Measurements from ENCODE around the gene CYP4F11.
"Not testable (repeated sequence)": the region's sequence is repeated elsewhere in the genome, so short reads cannot be mapped to it uniquely, and the experiment has no call there.

CYP4F11 gene

DNA sequence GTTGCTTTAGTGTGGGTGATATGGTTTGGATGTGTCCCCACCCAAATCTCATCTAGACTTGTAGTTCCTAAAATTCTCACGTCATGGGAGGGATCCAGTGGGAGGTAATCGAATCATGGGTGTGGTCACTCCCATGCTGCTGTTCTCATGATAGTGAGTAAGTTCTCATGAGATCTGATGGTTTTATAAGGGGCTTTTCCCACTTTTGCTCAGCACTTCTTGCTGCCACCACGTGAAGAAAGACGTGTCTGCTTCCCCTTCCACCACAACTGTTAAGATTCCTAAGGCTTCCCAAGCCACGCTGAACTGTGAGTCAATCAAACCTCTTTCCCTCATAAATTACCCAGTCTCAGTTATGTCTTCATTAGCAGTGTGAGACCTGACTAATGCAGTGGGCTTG lies 40.5 kb upstream of the CYP4F11 start:
- no peaks in the 10 kb centered on the region for H3K4me1 ChIP-seq (ENCODE audit: control insufficient read depth, insufficient read depth, low read depth, low read length)
- no peak overlapping the region for H3K4me2 ChIP-seq (ENCODE audit: low read length, poor library complexity, severe bottlenecking)
- H2BK5ac ChIP-seq (ENCODE audit: low read depth, low read length, poor library complexity, severe bottlenecking): no peak overlapping the region
- H2BK15ac ChIP-seq (ENCODE audit: low read depth, poor library complexity, severe bottlenecking): no peak overlapping the region
- no peak overlapping the region for H3K9ac ChIP-seq (ENCODE audit: low read length)
- H3K4ac ChIP-seq (ENCODE audit: low read depth in 1 of 2, low read length in 2 of 2): no peak overlapping the region
- H3K27ac ChIP-seq (ENCODE audit: low read length, poor library complexity, severe bottlenecking): no peak overlapping the region
- no peak overlapping the region for H3K23ac ChIP-seq (ENCODE audit: low read length in 2 of 2)
- H3K4me3 ChIP-seq (ENCODE audit: insufficient read depth in 1 of 2, low read depth in 1 of 2, low read length in 2 of 2): no peak overlapping the region
- H2BK120ac ChIP-seq (ENCODE audit: low read depth, low read length): no peak overlapping the region
- no peak for DNase-seq
- H2AK5ac ChIP-seq (ENCODE audit: low read length, severe bottlenecking): no peak overlapping the region
- H3K79me1 ChIP-seq (replicated peaks; ENCODE audit: low read length, poor library complexity, severe bottlenecking): no peaks in the 10 kb centered on the region
- no peak overlapping the region for H2AFZ ChIP-seq (ENCODE audit: low read depth, low read length)
- WGBS: 54% methylated on average over 5 of the region's 5 CpGs
- no peak overlapping the region for H4K91ac ChIP-seq (ENCODE audit: low read length)
- no peak overlapping the region for H3K18ac ChIP-seq (ENCODE audit: low read depth in 1 of 2, low read length in 2 of 2)
- H3K14ac ChIP-seq (ENCODE audit: low read length in 2 of 2): no peak overlapping the region
- no peaks in the 10 kb centered on the region for H3K36me3 ChIP-seq (ENCODE audit: control insufficient read depth in 1 of 2, insufficient read depth in 2 of 2, low read depth in 1 of 2, low read length in 2 of 2)
- peaks cover 0 to 33% of the 10 kb centered on the region in 2 experiments for H3K27me3 ChIP-seq (ENCODE audit: control insufficient read depth in 1 of 2, insufficient read depth in 1 of 2, low read length in 2 of 2)
- no peaks in the 10 kb centered on the region for H3K9me3 ChIP-seq (ENCODE audit: control insufficient read depth, low read length)
- H4K8ac ChIP-seq (ENCODE audit: low read length): no peak overlapping the region
- no peak overlapping the region for H2BK12ac ChIP-seq (ENCODE audit: low read length in 2 of 2)

DNA sequence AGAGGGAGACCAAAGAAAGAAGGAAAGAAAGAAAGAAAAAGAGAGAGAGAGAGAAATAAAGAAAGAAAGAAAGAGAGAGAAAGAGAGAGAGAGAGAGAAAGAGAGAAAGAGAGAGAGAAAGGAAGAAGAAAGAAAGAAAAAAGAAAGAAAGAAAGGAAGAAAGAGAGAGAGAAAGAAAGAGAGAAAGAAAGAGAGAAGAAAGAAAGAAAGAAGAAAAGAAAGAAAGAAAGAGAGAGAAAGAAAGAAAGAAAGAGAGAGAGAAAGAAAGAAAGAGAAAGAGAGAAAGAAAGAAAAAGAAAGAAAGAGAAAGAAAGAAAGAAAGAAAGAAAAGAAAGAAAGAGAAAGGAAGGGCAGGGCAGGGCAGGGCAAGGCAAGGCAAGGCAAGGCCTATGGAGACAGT lies 37.7 kb upstream of the CYP4F11 start:
- H3K14ac ChIP-seq (ENCODE audit: low read length in 2 of 2); H3K23ac ChIP-seq (ENCODE audit: low read length in 2 of 2); H3K79me1 ChIP-seq (replicated peaks; ENCODE audit: low read length, poor library complexity, severe bottlenecking); H2BK5ac ChIP-seq (ENCODE audit: low read depth, low read length, poor library complexity, severe bottlenecking); H3K18ac ChIP-seq (ENCODE audit: low read depth in 1 of 2, low read length in 2 of 2); H2BK120ac ChIP-seq (ENCODE audit: low read depth, low read length); H4K91ac ChIP-seq (ENCODE audit: low read length); H3K9ac ChIP-seq (ENCODE audit: low read length); H3K4me1 ChIP-seq (ENCODE audit: control insufficient read depth, insufficient read depth, low read depth, low read length); DNase-seq; H3K27ac ChIP-seq (ENCODE audit: low read length, poor library complexity, severe bottlenecking); H3K4ac ChIP-seq (ENCODE audit: low read depth in 1 of 2, low read length in 2 of 2); H3K4me2 ChIP-seq (ENCODE audit: low read length, poor library complexity, severe bottlenecking); H2AFZ ChIP-seq (ENCODE audit: low read depth, low read length); H2AK5ac ChIP-seq (ENCODE audit: low read length, severe bottlenecking); H2BK15ac ChIP-seq (ENCODE audit: low read depth, poor library complexity, severe bottlenecking); H3K36me3 ChIP-seq (ENCODE audit: control insufficient read depth in 1 of 2, insufficient read depth in 2 of 2, low read depth in 1 of 2, low read length in 2 of 2); H2BK12ac ChIP-seq (ENCODE audit: low read length in 2 of 2); H4K8ac ChIP-seq (ENCODE audit: low read length); H3K4me3 ChIP-seq (ENCODE audit: insufficient read depth in 1 of 2, low read depth in 1 of 2, low read length in 2 of 2); H3K9me3 ChIP-seq (ENCODE audit: control insufficient read depth, low read length): not testable (repeated sequence)
- peaks cover 0 to 16% of the 10 kb centered on the region in 2 experiments for H3K27me3 ChIP-seq (ENCODE audit: control insufficient read depth in 1 of 2, insufficient read depth in 1 of 2, low read length in 2 of 2)

DNA sequence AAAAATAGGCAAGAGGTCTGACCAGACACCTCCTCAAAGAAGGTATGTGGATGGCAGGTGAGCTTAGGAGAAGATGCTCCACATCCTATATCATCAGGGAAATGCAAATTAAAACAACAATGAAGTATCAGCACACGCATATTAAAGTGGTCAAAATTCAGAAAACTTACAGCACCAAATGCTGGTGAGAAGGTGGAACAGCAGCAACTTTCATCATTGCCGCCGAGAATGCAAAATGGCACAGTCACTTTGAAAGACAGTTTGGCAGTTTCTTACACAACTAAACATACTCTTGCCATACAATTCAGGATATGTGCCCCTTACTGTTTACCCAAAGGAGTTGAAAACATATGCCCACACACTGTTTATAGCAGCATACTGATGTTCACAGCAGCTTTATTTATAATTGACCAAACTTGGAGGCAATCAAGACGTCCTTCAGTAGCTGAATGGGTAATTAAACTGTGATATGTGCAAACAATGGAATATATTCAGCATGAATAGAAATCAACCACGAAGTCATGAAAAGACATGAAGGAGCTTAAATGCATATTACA lies 37.0 kb upstream of the CYP4F11 start:
- Histone ChIP-seq H3K14ac (ENCODE audit: low read length in 2 of 2) (no peak overlapping the region), H3K4me2 (ENCODE audit: low read length, poor library complexity, severe bottlenecking) (no peak overlapping the region), H4K91ac (ENCODE audit: low read length) (no peak overlapping the region), H2BK120ac (ENCODE audit: low read depth, low read length) (no peak overlapping the region), H3K23ac (ENCODE audit: low read length in 2 of 2) (no peak overlapping the region), H3K36me3 (ENCODE audit: control insufficient read depth in 1 of 2, insufficient read depth in 2 of 2, low read depth in 1 of 2, low read length in 2 of 2) (no peaks in the 10 kb centered on the region), H2AFZ (ENCODE audit: low read depth, low read length) (no peak overlapping the region), H3K4me3 (ENCODE audit: insufficient read depth in 1 of 2, low read depth in 1 of 2, low read length in 2 of 2) (no peak overlapping the region), H3K27me3 (ENCODE audit: control insufficient read depth in 1 of 2, insufficient read depth in 1 of 2, low read length in 2 of 2) (peaks cover 0 to 12% of the 10 kb centered on the region in 2 experiments), H3K9me3 (ENCODE audit: control insufficient read depth, low read length) (no peaks in the 10 kb centered on the region), H3K27ac (ENCODE audit: low read length, poor library complexity, severe bottlenecking) (no peak overlapping the region), H4K8ac (ENCODE audit: low read length) (no peak overlapping the region), H3K79me1 (replicated peaks; ENCODE audit: low read length, poor library complexity, severe bottlenecking) (no peaks in the 10 kb centered on the region), H3K18ac (ENCODE audit: low read depth in 1 of 2, low read length in 2 of 2) (no peak overlapping the region), H2BK15ac (ENCODE audit: low read depth, poor library complexity, severe bottlenecking) (no peak overlapping the region), H3K9ac (ENCODE audit: low read length) (no peak overlapping the region), H2AK5ac (ENCODE audit: low read length, severe bottlenecking) (no peak overlapping the region), H3K4ac (ENCODE audit: low read depth in 1 of 2, low read length in 2 of 2) (no peak overlapping the region), H2BK12ac (ENCODE audit: low read length in 2 of 2) (no peak overlapping the region), H2BK5ac (ENCODE audit: low read depth, low read length, poor library complexity, severe bottlenecking) (no peak overlapping the region), H3K4me1 (ENCODE audit: control insufficient read depth, insufficient read depth, low read depth, low read length) (no peaks in the 10 kb centered on the region)
- no peak for DNase-seq
- 67% methylated on average over 3 of the region's 5 CpGs for WGBS

DNA sequence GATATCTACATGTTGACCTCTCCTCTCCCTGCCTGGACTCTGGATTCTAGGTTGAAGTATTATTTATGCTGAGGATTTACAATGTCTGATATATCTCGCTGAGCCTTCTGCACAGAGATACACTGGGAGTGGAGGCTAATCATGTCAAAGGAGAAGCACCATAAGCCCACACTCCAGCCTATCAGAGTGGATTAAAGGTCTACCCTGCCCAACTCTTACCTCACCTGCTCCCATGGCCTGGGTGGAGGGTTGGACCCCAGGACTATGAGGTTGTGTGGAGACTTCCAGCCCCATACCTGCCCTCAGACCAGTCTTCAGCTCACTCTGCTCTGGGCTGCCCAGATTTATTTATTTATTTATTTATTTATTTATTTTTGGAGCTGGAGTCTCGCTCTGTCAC lies 29.9 kb upstream of the CYP4F11 start:
- DNase-seq: no peak
- WGBS: 67% methylated on average over 1 of the region's 2 CpGs
- Histone ChIP-seq H2AFZ (ENCODE audit: low read depth, low read length) (no peak overlapping the region), H3K79me1 (replicated peaks; ENCODE audit: low read length, poor library complexity, severe bottlenecking) (no peaks in the 10 kb centered on the region), H3K27me3 (ENCODE audit: control insufficient read depth in 1 of 2, insufficient read depth in 1 of 2, low read length in 2 of 2) (no peaks in the 10 kb centered on the region), H3K27ac (ENCODE audit: low read length, poor library complexity, severe bottlenecking) (no peak overlapping the region), H3K23ac (ENCODE audit: low read length in 2 of 2) (no peak overlapping the region), H3K36me3 (ENCODE audit: control insufficient read depth in 1 of 2, insufficient read depth in 2 of 2, low read depth in 1 of 2, low read length in 2 of 2) (no peaks in the 10 kb centered on the region), H2BK5ac (ENCODE audit: low read depth, low read length, poor library complexity, severe bottlenecking) (no peak overlapping the region), H3K18ac (ENCODE audit: low read depth in 1 of 2, low read length in 2 of 2) (no peak overlapping the region), H3K4me3 (ENCODE audit: insufficient read depth in 1 of 2, low read depth in 1 of 2, low read length in 2 of 2) (no peak overlapping the region), H4K91ac (ENCODE audit: low read length) (no peak overlapping the region), H2AK5ac (ENCODE audit: low read length, severe bottlenecking) (no peak overlapping the region), H3K9me3 (ENCODE audit: control insufficient read depth, low read length) (peaks cover 9% of the 10 kb centered on the region), H4K8ac (ENCODE audit: low read length) (no peak overlapping the region), H2BK15ac (ENCODE audit: low read depth, poor library complexity, severe bottlenecking) (no peak overlapping the region), H3K9ac (ENCODE audit: low read length) (no peak overlapping the region), H3K4ac (ENCODE audit: low read depth in 1 of 2, low read length in 2 of 2) (no peak overlapping the region), H2BK12ac (ENCODE audit: low read length in 2 of 2) (no peak overlapping the region), H3K4me2 (ENCODE audit: low read length, poor library complexity, severe bottlenecking) (no peak overlapping the region), H3K4me1 (ENCODE audit: control insufficient read depth, insufficient read depth, low read depth, low read length) (no peaks in the 10 kb centered on the region), H3K14ac (ENCODE audit: low read length in 2 of 2) (no peak overlapping the region), H2BK120ac (ENCODE audit: low read depth, low read length) (no peak overlapping the region)

Measured in mesenchymal stem cell (in vitro differentiated cells and primary cell).